ENCODE results near the gene GADD45G.

GADD45G gene

DNA sequence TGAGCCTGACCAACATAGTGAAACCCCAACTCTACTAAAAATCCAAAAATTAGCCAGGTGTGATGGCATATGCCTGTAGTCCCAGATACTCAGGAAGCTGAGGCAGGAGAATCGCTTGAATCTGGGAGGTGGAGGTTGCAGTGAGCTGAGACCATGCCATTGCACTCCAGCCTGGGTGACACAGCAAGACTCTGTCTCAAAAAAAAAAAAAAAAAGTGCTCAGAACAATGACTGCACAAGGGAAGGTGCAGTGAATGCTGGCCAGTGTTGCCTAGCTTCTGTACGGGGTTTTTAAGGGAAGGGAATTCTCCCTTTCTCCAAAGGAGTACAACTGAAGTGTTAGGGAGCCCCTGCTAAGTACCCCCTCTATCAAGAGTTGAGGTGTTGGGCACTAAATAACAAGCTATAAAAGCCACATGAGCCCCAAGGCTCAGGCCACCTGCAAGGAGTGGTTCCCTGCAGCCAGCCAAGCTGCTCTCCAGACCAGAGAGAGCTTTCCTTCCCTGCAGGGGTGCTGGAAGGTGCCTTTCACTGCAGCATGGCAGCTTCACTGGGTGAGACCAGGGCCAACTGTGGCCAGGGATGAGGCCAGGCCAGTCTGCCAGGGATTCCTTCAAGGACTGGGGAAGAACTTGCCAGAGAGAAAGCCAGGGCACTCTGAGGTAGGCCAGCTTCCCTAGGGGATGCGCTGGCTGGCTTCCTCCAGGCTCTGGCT is 14.8 kb downstream of the GADD45G start:
- Histone ChIP-seq H3K27me3 (ENCODE audit: insufficient read depth, insufficient read length) (peaks cover 10% of the 10 kb centered on the region), H3K4me3 (ENCODE audit: insufficient read length, low read depth) (no peak overlapping the region), H3K4me1 (ENCODE audit: insufficient read depth, insufficient read length) (peaks cover 22% of the 10 kb centered on the region), H3K9me3 (ENCODE audit: insufficient read depth, low read length) (no peaks in the 10 kb centered on the region), H3K9ac (ENCODE audit: insufficient read length, low read depth) (no peak overlapping the region), H3K36me3 (ENCODE audit: insufficient read depth, insufficient read length, low read length) (no peaks in the 10 kb centered on the region)
- DNase-seq (ENCODE audit: low read depth, low spot score): no peak
- TF ChIP-seq SUZ12 (IDR thresholded peaks at IDR 0.05; ENCODE audit: extremely low read depth, insufficient read depth, insufficient read length) (no peak), ZNF274 (IDR thresholded peaks at IDR 0.05; ENCODE audit: low read depth, low read length) (no peak), YY1 (IDR thresholded peaks at IDR 0.05; ENCODE audit: insufficient read depth, insufficient read length) (no peak)

DNA sequence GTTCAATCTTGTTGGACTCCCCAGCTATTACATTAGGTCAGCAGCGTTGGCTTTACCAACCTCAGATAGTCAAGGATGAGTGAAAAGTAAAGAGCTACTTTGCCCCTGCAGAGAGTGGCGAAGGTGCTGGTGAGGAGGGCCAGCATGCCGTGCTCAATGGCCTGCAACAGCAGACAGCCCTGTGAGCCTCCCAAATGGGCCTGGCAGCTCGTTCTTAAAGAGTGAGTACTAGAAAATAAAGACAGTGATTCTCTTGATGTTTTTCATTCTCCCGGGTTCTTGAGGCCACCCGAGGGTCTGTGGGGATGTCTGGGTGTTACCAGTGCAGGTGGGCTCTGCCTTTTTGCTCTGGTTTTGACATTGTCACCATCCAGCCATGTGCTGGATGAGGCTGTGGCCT is 16.2 kb downstream of the GADD45G start:
- no peak overlapping the region for H3K4me3 ChIP-seq (ENCODE audit: insufficient read length, low read depth)
- peaks cover 5% of the 10 kb centered on the region for H3K27me3 ChIP-seq (ENCODE audit: insufficient read depth, insufficient read length)
- H3K9ac ChIP-seq (ENCODE audit: insufficient read length, low read depth): no peak overlapping the region
- H3K4me1 ChIP-seq (ENCODE audit: insufficient read depth, insufficient read length): peaks cover 26% of the 10 kb centered on the region
- H3K36me3 ChIP-seq (ENCODE audit: insufficient read depth, insufficient read length, low read length): no peaks in the 10 kb centered on the region
- no peaks in the 10 kb centered on the region for H3K9me3 ChIP-seq (ENCODE audit: insufficient read depth, low read length)
- TF ChIP-seq YY1 (IDR thresholded peaks at IDR 0.05; ENCODE audit: insufficient read depth, insufficient read length): no peak
- no peak for TF ChIP-seq ZNF274 (IDR thresholded peaks at IDR 0.05; ENCODE audit: low read depth, low read length)
- TF ChIP-seq SUZ12 (IDR thresholded peaks at IDR 0.05; ENCODE audit: extremely low read depth, insufficient read depth, insufficient read length): no peak
- DNase-seq (ENCODE audit: low read depth, low spot score): no peak

DNA sequence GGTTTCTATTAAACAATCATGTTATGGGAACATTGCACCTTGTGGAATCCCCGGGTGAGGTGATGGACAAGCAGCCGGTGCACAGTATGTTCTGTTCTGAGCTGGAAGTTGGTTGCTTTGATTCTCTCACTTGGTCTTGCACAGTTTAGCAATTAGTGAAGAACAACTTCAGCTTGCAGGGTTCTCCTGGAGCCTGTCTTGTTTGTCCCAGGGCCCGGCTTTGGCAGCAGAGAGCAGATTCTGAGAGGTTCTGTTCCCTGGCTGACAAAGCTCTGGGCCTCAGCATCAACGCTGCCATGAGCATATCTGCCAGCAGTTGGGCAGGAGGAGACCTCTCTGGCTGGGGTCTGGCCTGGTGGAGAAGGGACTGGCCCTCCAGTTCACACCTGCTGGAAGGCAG is 16.9 kb downstream of the GADD45G start:
- Histone ChIP-seq H3K4me3 (ENCODE audit: insufficient read length, low read depth) (no peak overlapping the region), H3K4me1 (ENCODE audit: insufficient read depth, insufficient read length) (peaks cover 29% of the 10 kb centered on the region), H3K9me3 (ENCODE audit: insufficient read depth, low read length) (no peaks in the 10 kb centered on the region), H3K27me3 (ENCODE audit: insufficient read depth, insufficient read length) (no peaks in the 10 kb centered on the region), H3K9ac (ENCODE audit: insufficient read length, low read depth) (no peak overlapping the region), H3K36me3 (ENCODE audit: insufficient read depth, insufficient read length, low read length) (no peaks in the 10 kb centered on the region)
- DNase-seq (ENCODE audit: low read depth, low spot score): no peak
- TF ChIP-seq YY1 (IDR thresholded peaks at IDR 0.05; ENCODE audit: insufficient read depth, insufficient read length) (no peak), ZNF274 (IDR thresholded peaks at IDR 0.05; ENCODE audit: low read depth, low read length) (no peak), SUZ12 (IDR thresholded peaks at IDR 0.05; ENCODE audit: extremely low read depth, insufficient read depth, insufficient read length) (no peak)

DNA sequence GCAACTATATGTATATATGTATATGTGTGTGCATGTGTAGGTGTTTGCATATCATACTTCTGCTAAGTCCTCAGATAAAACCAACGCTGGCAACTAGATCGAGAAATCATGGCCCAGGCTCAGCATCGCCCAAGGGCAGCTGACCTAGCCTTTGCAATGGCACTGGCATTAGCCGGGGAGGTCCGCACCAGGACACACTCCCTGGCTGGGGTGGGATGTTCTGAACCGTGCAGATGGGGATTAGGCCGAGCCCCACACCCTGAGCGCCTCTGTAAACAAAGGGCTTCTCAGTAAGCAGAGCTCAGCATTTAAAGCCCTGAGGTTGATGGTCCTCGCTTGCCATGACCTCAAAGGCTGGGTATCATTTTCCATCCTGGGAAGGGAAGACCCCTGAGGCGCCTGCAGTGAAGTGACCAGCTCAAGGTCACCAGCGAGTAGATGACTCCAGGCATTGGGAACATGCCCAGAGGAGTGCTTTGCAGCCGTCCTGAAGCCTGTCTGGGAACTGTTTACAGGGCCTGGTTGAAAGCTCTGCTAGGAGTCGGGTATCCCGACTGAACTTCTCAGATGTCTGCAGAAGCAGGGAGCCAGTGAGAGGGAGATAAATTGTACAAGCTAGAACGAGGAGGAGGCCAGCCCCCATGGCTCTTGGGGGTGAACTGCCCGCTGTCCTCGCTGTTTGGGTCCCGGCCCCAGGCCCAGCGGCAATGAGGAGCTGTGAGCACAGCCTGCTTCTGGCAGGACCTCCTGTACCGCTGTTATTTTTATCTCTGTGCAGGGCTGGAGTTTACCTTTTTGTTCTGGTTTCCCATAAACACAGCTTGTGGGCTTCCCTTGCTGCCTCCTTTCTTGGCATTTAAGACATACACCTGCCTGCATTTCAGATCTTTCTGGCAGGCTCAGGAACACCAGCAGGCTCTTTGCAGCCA is 18.4 kb downstream of the GADD45G start:
- DNase-seq (ENCODE audit: low read depth, low spot score): no peak
- Histone ChIP-seq H3K9me3 (ENCODE audit: insufficient read depth, low read length) (no peaks in the 10 kb centered on the region), H3K4me3 (ENCODE audit: insufficient read length, low read depth) (no peak overlapping the region), H3K36me3 (ENCODE audit: insufficient read depth, insufficient read length, low read length) (no peaks in the 10 kb centered on the region), H3K9ac (ENCODE audit: insufficient read length, low read depth) (peak overlapping the region; percentile 24), H3K27me3 (ENCODE audit: insufficient read depth, insufficient read length) (no peaks in the 10 kb centered on the region), H3K4me1 (ENCODE audit: insufficient read depth, insufficient read length) (peaks cover 31% of the 10 kb centered on the region)
- TF ChIP-seq ZNF274 (IDR thresholded peaks at IDR 0.05; ENCODE audit: low read depth, low read length) (no peak), YY1 (IDR thresholded peaks at IDR 0.05; ENCODE audit: insufficient read depth, insufficient read length) (no peak), SUZ12 (IDR thresholded peaks at IDR 0.05; ENCODE audit: extremely low read depth, insufficient read depth, insufficient read length) (no peak)

DNA sequence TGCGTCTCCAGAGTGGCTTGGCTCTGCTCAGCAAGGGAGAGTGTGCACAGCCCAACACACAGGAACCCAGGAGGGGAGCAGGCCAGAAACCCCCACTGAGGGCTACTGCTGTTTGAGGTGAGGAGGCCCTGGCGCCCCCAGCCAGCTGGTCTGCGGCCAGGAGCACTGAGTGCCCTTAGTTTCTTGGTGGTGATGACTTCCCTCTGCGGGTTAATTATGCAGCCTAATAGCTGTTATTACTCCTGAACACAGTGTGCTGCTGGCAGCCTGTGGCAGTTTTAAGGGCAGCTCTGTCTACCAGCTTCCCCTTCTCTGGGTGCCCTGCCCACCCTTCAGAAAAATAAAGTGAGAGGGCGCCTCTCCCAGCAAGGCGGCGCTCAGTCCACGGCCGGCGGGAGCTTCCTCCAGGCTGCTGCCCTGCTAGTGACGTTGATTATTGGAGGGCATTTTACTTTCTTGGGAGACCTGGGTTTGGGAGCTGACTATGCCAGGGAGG is 19.2 kb downstream of the GADD45G start:
- Histone ChIP-seq H3K27me3 (ENCODE audit: insufficient read depth, insufficient read length) (no peaks in the 10 kb centered on the region), H3K9ac (ENCODE audit: insufficient read length, low read depth) (peak overlapping the region; percentile 42), H3K9me3 (ENCODE audit: insufficient read depth, low read length) (no peaks in the 10 kb centered on the region), H3K4me3 (ENCODE audit: insufficient read length, low read depth) (no peak overlapping the region), H3K36me3 (ENCODE audit: insufficient read depth, insufficient read length, low read length) (no peaks in the 10 kb centered on the region), H3K4me1 (ENCODE audit: insufficient read depth, insufficient read length) (peaks cover 31% of the 10 kb centered on the region)
- DNase-seq (ENCODE audit: low read depth, low spot score): no peak
- no peak for TF ChIP-seq YY1 (IDR thresholded peaks at IDR 0.05; ENCODE audit: insufficient read depth, insufficient read length)
- TF ChIP-seq SUZ12 (IDR thresholded peaks at IDR 0.05; ENCODE audit: extremely low read depth, insufficient read depth, insufficient read length): no peak
- TF ChIP-seq ZNF274 (IDR thresholded peaks at IDR 0.05; ENCODE audit: low read depth, low read length): no peak

DNA sequence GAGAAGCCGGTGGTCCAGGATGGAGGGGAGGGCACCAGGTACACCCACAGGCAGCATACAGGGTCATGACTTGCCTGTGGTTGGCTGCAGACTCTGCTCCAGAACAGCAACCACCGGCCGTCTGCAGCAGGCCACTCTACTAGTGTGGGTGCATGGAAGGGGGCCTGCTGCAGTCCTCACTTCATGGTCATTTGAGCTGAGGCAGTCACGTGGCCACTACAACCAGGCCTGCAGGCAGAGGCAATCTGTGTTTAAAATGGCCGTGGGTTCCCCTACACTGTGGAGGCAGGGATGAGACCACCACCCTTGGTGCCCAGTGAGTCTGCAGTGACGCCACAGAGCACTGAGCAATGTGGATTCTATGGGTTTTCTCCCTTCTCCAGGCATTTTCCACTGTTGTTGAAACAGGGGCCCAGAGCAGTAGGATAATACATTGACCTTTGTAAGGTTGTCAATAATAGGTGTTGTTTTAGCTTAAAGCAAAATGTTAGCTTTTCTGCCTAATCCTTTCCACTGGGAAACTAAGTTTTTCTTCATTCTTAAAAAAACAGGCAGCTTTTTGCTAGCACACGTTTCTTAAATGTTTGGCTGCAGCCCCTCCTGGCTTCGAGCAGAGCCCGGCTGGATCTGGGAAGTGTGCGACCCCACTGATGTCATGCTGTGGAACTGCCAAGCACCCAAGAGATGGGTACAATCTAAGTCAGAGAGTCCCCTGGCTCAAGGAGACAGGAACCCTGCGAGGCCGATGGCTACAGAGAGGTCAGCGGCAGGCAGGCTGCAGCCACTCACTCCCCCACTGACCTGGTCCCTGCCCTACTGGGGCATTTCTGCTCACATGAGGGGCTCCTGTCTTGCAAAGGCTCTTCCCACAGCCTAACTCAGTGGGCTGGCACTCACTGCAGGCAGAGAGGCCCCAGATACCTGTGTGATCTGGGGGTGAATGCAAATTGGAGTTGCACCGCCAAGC is 21.2 kb downstream of the GADD45G start:
- no peaks in the 10 kb centered on the region for H3K36me3 ChIP-seq (ENCODE audit: insufficient read depth, insufficient read length, low read length)
- no peaks in the 10 kb centered on the region for H3K27me3 ChIP-seq (ENCODE audit: insufficient read depth, insufficient read length)
- peaks cover 25% of the 10 kb centered on the region for H3K4me1 ChIP-seq (ENCODE audit: insufficient read depth, insufficient read length)
- H3K9ac ChIP-seq (ENCODE audit: insufficient read length, low read depth): peak overlapping the region; percentile 23
- H3K9me3 ChIP-seq (ENCODE audit: insufficient read depth, low read length): no peaks in the 10 kb centered on the region
- TF ChIP-seq ZNF274 (IDR thresholded peaks at IDR 0.05; ENCODE audit: low read depth, low read length) (no peak), YY1 (IDR thresholded peaks at IDR 0.05; ENCODE audit: insufficient read depth, insufficient read length) (no peak), SUZ12 (IDR thresholded peaks at IDR 0.05; ENCODE audit: extremely low read depth, insufficient read depth, insufficient read length) (no peak)
- H3K4me3 ChIP-seq (ENCODE audit: insufficient read length, low read depth): no peak overlapping the region
- DNase-seq (ENCODE audit: low read depth, low spot score): no peak
